ENCODE results near the gene EPG5.

Gene EPG5

GRCh38 chr18:45958730-45959129 is 8.4 kb downstream of the EPG5 start:
- no peak overlapping the region for H3K4me3 ChIP-seq (ENCODE audit: low read length)
- TF ChIP-seq CTCF (conservative IDR thresholded peaks at IDR 0.05; ENCODE audit: low read length) = no peak
- no peak for DNase-seq (ENCODE audit: low read depth)

- no peak for TF ChIP-seq CTCF (conservative IDR thresholded peaks at IDR 0.05; ENCODE audit: low read length)
- no peak overlapping the region for H3K4me3 ChIP-seq (ENCODE audit: low read length)
- no peak for DNase-seq (ENCODE audit: low read depth)
These were observed 9.1 kb downstream of the EPG5 start for GRCh38 chr18:45958027-45958426.

GRCh38 chr18:45957100-45957499 is 10.0 kb downstream of the EPG5 start:
- TF ChIP-seq CTCF (conservative IDR thresholded peaks at IDR 0.05; ENCODE audit: low read length) = no peak
- H3K4me3 ChIP-seq (ENCODE audit: low read length) = no peak overlapping the region
- DNase-seq (ENCODE audit: low read depth) = peak; percentile 78

- no peak for TF ChIP-seq CTCF (conservative IDR thresholded peaks at IDR 0.05; ENCODE audit: low read length)
- H3K4me3 ChIP-seq (ENCODE audit: low read length) = no peak overlapping the region
- peak; percentile 93 for DNase-seq (ENCODE audit: low read depth)
These were observed 12.8 kb downstream of the EPG5 start for GRCh38 chr18:45954070-45954934.

GRCh38 chr18:45951016-45951714 is 16.0 kb downstream of the EPG5 start:
- H3K4me3 ChIP-seq (ENCODE audit: low read length) = no peak overlapping the region
- no peak for TF ChIP-seq CTCF (conservative IDR thresholded peaks at IDR 0.05; ENCODE audit: low read length)
- peak; percentile 92 for DNase-seq (ENCODE audit: low read depth)

GRCh38 chr18:45945669-45946068 is 21.5 kb downstream of the EPG5 start:
- TF ChIP-seq CTCF (conservative IDR thresholded peaks at IDR 0.05; ENCODE audit: low read length) = no peak
- no peak overlapping the region for H3K4me3 ChIP-seq (ENCODE audit: low read length)
- no peak for DNase-seq (ENCODE audit: low read depth)

GRCh38 chr18:45940724-45941123 is 26.4 kb downstream of the EPG5 start:
- DNase-seq (ENCODE audit: low read depth) = no peak
- H3K4me3 ChIP-seq (ENCODE audit: low read length) = no peak overlapping the region
- no peak for TF ChIP-seq CTCF (conservative IDR thresholded peaks at IDR 0.05; ENCODE audit: low read length)
